Measurements from ENCODE around the gene UGP2.
A peak's percentile ranks its signal among the peaks of the same experiment; 100 is the strongest.
"Not testable (repeated sequence)": the region's sequence is repeated elsewhere in the genome, so short reads cannot be mapped to it uniquely, and the experiment has no call there.

UGP2 gene

GRCh38 chr2:63841254-63842022 is at the start of gene UGP2:
Gene UGP2 (plus strand): TSS chr2:63841896. CDS start chr2:63842186, 290 bp downstream.
- DNase-seq (ENCODE audit: low spot score): peak; percentile 93

- no peak for DNase-seq (ENCODE audit: low spot score)
These were observed 49.2 kb upstream of the UGP2 start for GRCh38 chr2:63792530-63792929.

- DNase-seq (ENCODE audit: low spot score): no peak
These were observed 45.3 kb upstream of the UGP2 start for GRCh38 chr2:63796366-63796765.

GRCh38 chr2:63796796-63797195 is 44.9 kb upstream of the UGP2 start:
- DNase-seq (ENCODE audit: low spot score): no peak

GRCh38 chr2:63801455-63801854 is 40.2 kb upstream of the UGP2 start:
- DNase-seq (ENCODE audit: low spot score): no peak

- DNase-seq (ENCODE audit: low spot score): no peak
These were observed 36.3 kb upstream of the UGP2 start for GRCh38 chr2:63805412-63805811.

GRCh38 chr2:63808036-63808435 is 33.7 kb upstream of the UGP2 start:
- DNase-seq (ENCODE audit: low spot score): not testable (repeated sequence)

GRCh38 chr2:63808911-63809310 is 32.8 kb upstream of the UGP2 start:
- DNase-seq (ENCODE audit: low spot score): not testable (repeated sequence)

GRCh38 chr2:63811063-63811462 is 30.6 kb upstream of the UGP2 start:
- no peak for DNase-seq (ENCODE audit: low spot score)

GRCh38 chr2:63811870-63812269 is 29.8 kb upstream of the UGP2 start:
- DNase-seq (ENCODE audit: low spot score): not testable (repeated sequence)

- DNase-seq (ENCODE audit: low spot score): no peak
These were observed 27.6 kb upstream of the UGP2 start for GRCh38 chr2:63814114-63814513.

GRCh38 chr2:63817382-63817781 is 24.3 kb upstream of the UGP2 start:
- DNase-seq (ENCODE audit: low spot score): peak; percentile 80

GRCh38 chr2:63818271-63818670 is 23.4 kb upstream of the UGP2 start:
- no peak for DNase-seq (ENCODE audit: low spot score)

- peak; percentile 40 for DNase-seq (ENCODE audit: low spot score)
These were observed 22.4 kb upstream of the UGP2 start for GRCh38 chr2:63819256-63819655.

- peak; percentile 46 for DNase-seq (ENCODE audit: low spot score)
These were observed 21.7 kb upstream of the UGP2 start for GRCh38 chr2:63819765-63820717.

GRCh38 chr2:63820969-63821368 is 20.7 kb upstream of the UGP2 start:
- DNase-seq (ENCODE audit: low spot score): no peak

- DNase-seq (ENCODE audit: low spot score): no peak
These were observed 20.3 kb upstream of the UGP2 start for GRCh38 chr2:63821396-63821795.

- no peak for DNase-seq (ENCODE audit: low spot score)
These were observed 19.2 kb upstream of the UGP2 start for GRCh38 chr2:63822478-63822877.

GRCh38 chr2:63827749-63828148 is 13.9 kb upstream of the UGP2 start:
- no peak for DNase-seq (ENCODE audit: low spot score)

- DNase-seq (ENCODE audit: low spot score): no peak
These were observed 10.5 kb upstream of the UGP2 start for GRCh38 chr2:63831176-63831575.

- no peak for DNase-seq (ENCODE audit: low spot score)
These were observed 7.3 kb upstream of the UGP2 start for GRCh38 chr2:63834401-63834800.

GRCh38 chr2:63837036-63837594 is 4.6 kb upstream of the UGP2 start:
- no peak for DNase-seq (ENCODE audit: low spot score)

Measured in NAMALWA (cell line).